ENCODE data around the gene ARL4C.

ARL4C gene

DNA sequence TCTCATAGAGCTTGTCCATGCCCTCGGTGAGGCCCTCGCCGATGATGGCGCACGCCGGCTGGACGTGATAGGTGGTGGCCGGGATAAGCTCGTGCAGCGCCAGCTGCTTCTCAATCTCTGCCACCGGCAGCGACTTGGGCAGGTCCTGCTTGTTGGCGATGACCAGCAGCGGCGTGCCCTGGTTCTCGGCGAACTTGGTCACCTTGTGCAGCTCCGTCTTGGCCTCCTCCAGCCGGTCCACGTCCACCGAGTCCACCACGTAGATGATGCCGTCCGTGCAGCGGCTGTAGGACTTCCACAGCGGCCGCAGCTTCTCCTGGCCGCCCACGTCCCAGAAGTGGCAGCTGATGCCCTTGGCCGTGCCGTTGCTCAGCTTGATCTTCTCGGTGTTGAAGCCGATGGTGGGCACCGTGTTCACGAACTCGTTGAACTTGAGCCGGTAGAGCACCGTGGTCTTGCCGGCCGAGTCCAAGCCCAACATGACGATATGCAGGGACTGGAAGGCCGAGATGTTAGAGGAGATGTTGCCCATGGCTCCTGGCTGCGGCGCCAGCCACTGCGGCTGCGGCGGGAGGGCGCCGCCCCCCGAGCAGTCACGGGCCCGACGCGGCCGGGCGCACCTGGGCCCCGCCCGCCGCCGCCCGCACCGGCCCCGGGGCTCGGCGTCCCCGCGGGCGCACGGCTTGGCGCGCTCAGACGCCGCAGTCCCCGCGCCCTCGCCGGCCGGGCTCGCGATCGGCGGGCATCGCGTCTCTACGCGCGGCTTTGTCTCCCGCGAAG lies 636 bp downstream of the ARL4C start:
- Histone ChIP-seq H3K4me3 (replicated peaks; ENCODE audit: low read depth, low read length) (peak overlapping the region; percentile 79), H3K27me3 (replicated peaks; ENCODE audit: control insufficient read depth, insufficient read depth, low read length) (no peaks in the 10 kb centered on the region), H3K36me3 (ENCODE audit: control insufficient read depth, insufficient read depth, low read length) (no peaks in the 10 kb centered on the region)
- no peak for DNase-seq (ENCODE audit: extremely low read depth, insufficient read length)
- TF ChIP-seq, protein P1, sequence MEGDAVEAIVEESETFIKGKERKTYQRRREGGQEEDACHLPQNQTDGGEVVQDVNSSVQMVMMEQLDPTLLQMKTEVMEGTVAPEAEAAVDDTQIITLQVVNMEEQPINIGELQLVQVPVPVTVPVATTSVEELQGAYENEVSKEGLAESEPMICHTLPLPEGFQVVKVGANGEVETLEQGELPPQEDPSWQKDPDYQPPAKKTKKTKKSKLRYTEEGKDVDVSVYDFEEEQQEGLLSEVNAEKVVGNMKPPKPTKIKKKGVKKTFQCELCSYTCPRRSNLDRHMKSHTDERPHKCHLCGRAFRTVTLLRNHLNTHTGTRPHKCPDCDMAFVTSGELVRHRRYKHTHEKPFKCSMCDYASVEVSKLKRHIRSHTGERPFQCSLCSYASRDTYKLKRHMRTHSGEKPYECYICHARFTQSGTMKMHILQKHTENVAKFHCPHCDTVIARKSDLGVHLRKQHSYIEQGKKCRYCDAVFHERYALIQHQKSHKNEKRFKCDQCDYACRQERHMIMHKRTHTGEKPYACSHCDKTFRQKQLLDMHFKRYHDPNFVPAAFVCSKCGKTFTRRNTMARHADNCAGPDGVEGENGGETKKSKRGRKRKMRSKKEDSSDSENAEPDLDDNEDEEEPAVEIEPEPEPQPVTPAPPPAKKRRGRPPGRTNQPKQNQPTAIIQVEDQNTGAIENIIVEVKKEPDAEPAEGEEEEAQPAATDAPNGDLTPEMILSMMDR (IDR thresholded peaks at IDR 0.05; ENCODE audit: insufficient read depth, low read length, poor library complexity, severe bottlenecking) = no peak

DNA sequence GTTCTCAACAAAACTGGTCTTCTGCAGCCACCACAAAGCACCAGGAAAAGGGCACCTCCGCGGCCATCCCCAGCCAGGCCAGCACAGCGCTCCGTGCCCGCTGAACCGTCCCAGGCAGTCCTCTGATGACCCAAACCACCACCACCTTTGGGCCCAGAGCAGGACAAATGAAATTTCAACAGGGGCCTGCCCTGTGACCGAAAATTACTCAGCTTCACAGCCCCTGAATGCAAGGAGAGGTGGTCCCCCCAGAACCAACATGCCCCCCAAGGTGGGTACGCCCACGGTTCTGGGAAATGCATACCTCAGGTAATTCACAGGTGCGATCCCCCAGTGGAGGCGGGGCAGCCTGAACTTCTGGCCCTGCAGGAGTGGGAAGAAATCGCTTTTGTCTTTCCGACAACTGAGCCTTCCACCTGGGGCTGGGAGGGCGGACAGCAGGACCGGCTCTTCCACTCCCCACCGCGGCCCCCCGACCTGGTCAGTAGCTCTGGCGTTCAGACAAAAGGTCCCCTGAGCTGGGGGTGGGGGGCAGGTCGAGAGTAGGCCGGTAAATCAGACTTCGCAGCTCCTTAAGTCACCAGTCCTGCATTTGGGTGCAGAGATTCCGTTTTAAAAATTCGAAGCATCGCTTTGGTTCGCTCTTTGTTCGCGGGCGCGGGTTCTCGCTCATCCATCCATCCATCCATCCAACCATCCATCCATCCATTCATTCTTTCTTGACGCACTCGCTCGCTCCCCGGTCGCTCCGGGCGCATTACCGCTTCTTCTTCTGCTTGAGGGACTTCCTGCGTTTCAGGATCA lies 1.4 kb downstream of the ARL4C start:
- no peaks in the 10 kb centered on the region for H3K36me3 ChIP-seq (ENCODE audit: control insufficient read depth, insufficient read depth, low read length)
- TF ChIP-seq, protein P1 (IDR thresholded peaks at IDR 0.05; ENCODE audit: insufficient read depth, low read length, poor library complexity, severe bottlenecking) = no peak
- DNase-seq (ENCODE audit: extremely low read depth, insufficient read length) = no peak
- no peaks in the 10 kb centered on the region for H3K27me3 ChIP-seq (replicated peaks; ENCODE audit: control insufficient read depth, insufficient read depth, low read length)
- peak overlapping the region; percentile 79 for H3K4me3 ChIP-seq (replicated peaks; ENCODE audit: low read depth, low read length)

DNA sequence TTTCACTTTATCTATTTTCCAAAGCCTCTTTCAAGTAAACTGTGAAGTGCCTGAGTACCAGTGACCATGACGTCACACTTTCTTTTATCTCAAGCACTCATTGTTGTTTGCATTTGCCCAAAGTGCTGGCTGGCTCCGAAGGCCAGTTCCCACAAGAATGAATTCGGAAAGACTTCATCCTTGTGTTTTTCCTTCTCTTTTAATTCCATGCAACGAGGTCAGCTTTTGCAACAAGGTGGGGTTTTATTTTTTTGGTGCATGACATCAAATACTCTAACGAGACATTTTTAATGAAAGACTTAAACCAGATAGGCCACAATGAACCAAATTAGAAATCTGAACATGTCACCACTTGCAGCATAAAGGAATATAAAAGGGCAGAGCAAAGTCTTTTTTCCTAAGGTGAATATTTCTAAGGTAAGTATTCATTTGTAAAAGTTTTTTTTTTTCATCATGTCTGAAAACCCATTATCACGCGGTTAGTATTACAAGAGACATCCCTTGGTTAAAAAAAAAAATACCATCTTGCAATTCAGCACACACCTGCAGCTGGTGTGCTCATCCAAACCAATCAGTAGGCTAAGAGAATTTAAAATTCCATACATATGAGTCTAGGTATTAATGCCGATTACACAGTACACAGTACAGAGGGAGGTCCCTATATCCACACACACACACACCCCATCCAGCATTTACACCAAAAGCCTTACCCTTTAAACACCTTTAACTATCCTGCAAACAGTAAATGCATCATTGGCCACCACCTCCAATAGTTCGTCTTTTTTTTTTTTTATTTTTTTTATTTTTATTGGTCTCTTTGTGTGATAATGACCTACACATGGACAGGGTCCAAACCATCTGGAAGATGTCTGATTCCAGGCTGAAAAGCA lies 2.3 kb downstream of the ARL4C start:
- no peaks in the 10 kb centered on the region for H3K36me3 ChIP-seq (ENCODE audit: control insufficient read depth, insufficient read depth, low read length)
- TF ChIP-seq, protein P1 (IDR thresholded peaks at IDR 0.05; ENCODE audit: insufficient read depth, low read length, poor library complexity, severe bottlenecking) = no peak
- DNase-seq (ENCODE audit: extremely low read depth, insufficient read length) = no peak

DNA sequence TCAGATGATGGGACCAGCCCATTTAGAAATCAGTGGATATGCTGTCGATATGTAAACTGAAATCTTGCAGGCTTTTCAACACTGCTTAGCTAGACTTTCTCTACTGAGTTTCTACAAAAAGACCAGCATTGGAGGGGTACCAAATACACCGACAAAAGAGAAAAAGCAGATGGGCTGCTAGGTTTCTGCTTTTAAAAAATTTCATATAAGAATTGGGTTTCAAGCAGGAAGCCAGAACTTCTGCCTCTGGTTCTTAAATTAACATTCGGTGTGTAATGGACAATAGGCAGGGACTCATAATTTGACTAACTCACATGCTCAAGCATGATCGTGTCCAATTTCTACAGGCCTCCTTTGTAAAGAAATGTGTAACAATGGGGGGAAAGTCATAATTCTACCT lies 3.1 kb downstream of the ARL4C start:
- Histone ChIP-seq H3K4me3 (replicated peaks; ENCODE audit: low read depth, low read length) (peak overlapping the region; percentile 79), H3K27me3 (replicated peaks; ENCODE audit: control insufficient read depth, insufficient read depth, low read length) (no peaks in the 10 kb centered on the region), H3K36me3 (ENCODE audit: control insufficient read depth, insufficient read depth, low read length) (no peaks in the 10 kb centered on the region)
- DNase-seq (ENCODE audit: extremely low read depth, insufficient read length) = no peak
- TF ChIP-seq, protein P1 (IDR thresholded peaks at IDR 0.05; ENCODE audit: insufficient read depth, low read length, poor library complexity, severe bottlenecking) = no peak

More for the DNA sequence above, 2.3 kb downstream of the ARL4C start:
- Histone ChIP-seq H3K4me3 (replicated peaks; ENCODE audit: low read depth, low read length) (peak overlapping the region; percentile 79), H3K27me3 (replicated peaks; ENCODE audit: control insufficient read depth, insufficient read depth, low read length) (no peaks in the 10 kb centered on the region)

DNA sequence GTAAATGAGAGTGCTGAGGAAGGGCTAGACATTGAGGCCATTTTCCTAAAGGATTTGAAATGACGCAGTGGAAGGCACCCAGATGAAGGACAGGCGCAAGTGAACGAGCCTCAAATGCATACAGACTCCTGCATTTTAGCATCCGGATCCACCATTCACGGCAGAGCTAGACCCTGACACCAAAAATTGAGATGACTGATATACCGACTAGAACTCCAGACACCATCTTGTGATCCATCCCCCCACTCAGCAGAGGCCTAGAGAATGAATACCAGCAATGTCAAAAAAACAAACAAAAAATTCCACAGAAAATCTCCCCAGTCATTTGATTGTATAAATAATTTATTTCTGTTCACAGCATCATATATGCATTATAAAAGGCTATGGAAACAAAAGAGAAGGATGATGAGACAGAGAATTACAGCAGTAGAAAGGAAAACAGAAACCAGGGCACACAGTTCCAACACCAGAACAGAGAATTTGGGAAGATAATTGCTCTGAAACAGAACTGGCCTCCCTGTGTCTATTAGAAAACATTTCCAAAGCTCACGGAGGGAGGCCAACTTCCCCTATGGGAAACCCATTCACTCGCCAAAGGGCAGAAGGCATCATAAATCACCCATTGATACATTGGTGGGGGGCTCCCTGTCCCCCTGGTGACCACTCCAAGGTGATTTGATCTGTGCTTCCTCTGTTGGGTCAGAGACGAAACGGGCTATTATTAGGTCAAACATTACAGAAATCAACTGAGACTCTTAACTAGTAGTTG lies 4.0 kb downstream of the ARL4C start:
- no peaks in the 10 kb centered on the region for H3K36me3 ChIP-seq (ENCODE audit: control insufficient read depth, insufficient read depth, low read length)
- TF ChIP-seq, protein P1 (IDR thresholded peaks at IDR 0.05; ENCODE audit: insufficient read depth, low read length, poor library complexity, severe bottlenecking) = no peak
- no peaks in the 10 kb centered on the region for H3K27me3 ChIP-seq (replicated peaks; ENCODE audit: control insufficient read depth, insufficient read depth, low read length)
- DNase-seq (ENCODE audit: extremely low read depth, insufficient read length) = no peak
- H3K4me3 ChIP-seq (replicated peaks; ENCODE audit: low read depth, low read length) = 0 out of 2 replicates have a peak overlapping the region, but pooled peaks have one; percentile 0
